ENCODE measurements around the gene KBTBD7. TPM values are rescaled to one million over a fixed set of nuclear protein-coding genes. Genes with fewer than 3 reads are reported as not detected.

The KBTBD7 gene, protein sequence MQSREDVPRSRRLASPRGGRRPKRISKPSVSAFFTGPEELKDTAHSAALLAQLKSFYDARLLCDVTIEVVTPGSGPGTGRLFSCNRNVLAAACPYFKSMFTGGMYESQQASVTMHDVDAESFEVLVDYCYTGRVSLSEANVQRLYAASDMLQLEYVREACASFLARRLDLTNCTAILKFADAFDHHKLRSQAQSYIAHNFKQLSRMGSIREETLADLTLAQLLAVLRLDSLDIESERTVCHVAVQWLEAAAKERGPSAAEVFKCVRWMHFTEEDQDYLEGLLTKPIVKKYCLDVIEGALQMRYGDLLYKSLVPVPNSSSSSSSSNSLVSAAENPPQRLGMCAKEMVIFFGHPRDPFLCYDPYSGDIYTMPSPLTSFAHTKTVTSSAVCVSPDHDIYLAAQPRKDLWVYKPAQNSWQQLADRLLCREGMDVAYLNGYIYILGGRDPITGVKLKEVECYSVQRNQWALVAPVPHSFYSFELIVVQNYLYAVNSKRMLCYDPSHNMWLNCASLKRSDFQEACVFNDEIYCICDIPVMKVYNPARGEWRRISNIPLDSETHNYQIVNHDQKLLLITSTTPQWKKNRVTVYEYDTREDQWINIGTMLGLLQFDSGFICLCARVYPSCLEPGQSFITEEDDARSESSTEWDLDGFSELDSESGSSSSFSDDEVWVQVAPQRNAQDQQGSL
- 3.1 and 5.3 TPM in 2 replicates for total RNA-seq

DNA sequence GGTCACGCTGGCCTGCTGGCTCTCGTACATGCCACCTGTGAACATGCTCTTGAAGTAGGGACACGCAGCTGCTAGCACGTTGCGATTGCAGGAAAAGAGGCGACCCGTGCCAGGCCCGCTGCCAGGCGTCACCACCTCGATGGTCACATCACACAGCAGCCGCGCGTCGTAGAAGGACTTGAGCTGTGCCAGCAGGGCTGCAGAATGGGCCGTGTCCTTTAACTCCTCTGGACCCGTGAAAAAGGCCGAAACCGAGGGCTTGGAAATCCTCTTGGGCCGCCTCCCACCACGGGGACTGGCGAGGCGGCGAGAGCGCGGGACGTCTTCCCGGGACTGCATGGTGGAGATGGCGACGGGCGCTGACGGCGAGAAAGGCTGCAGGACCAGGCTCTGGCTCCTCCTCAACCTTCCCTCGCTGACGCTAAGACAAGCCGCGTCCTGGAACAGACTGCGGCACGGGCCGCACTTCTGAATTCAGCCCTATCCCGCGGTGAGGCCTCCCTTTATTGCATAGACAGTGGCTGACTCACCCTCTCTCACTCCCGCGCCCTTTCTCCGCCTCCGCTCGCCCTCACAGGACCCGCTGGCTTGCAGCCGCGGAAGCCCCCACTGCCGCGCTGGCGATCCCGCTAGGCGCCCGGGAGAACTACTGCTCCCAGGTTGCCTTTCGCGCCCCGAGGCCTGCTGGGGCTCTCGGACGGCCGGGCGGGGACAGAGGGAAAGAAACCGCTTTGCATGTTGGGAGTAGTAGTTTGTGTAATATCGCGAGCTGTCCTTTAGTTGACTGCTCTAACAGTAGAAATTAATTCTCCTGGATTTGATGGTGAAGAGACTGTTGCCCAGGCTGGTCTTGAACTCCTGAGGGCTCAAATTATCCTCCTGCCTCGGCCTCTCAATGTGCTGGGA lies at the start of gene KBTBD7:
Gene KBTBD7, minus strand, starts transcription at position 651 of the 906 bp plus-strand sequence. Its CDS starts 312 bp downstream, at position 339.

Other genes with a start within 250 kb of the KBTBD7 start
- gene ELF1, start 175.3 kb downstream of the KBTBD7 start, total RNA-seq: 18.9 and 40.6 TPM in 2 replicates
- 2.3 and 3.7 TPM in 2 replicates for gene WBP4, start 133.1 kb downstream of the KBTBD7 start, total RNA-seq
- 5.9 and 7.2 TPM in 2 replicates for gene KBTBD6, start 61.8 kb downstream of the KBTBD7 start, total RNA-seq
- gene MTRF1, start 69.0 kb upstream of the KBTBD7 start, total RNA-seq: 4.1 and 5.5 TPM in 2 replicates
- gene NAA16, start 116.7 kb upstream of the KBTBD7 start, total RNA-seq: 3.7 and 4.1 TPM in 2 replicates